ENCODE data around the gene SUCLG2.

Gene SUCLG2

GRCh38 chr3:67649681-67650080 is 4.7 kb downstream of the SUCLG2 start:
- no peak overlapping the region for H3K4me3 ChIP-seq (ENCODE audit: low read depth, low read length)
- CTCF ChIA-PET = no interaction called here
- POLR2A ChIA-PET = no interaction called here
- H3K27ac ChIP-seq (ENCODE audit: extremely low read depth, low read depth, low read length) = no peak overlapping the region
- H3K9me3 ChIP-seq (ENCODE audit: control insufficient read depth, insufficient read depth, low read depth, low read length) = no peaks in the 10 kb centered on the region
- TF ChIP-seq OSR2 (tag by site-specific recombination; IDR thresholded peaks at IDR 0.05) (no peak), ZNF473 (tag by site-specific recombination; IDR thresholded peaks at IDR 0.05) (no peak), KLF16 (tag by site-specific recombination; IDR thresholded peaks at IDR 0.05) (no peak), ZSCAN5A (tag by site-specific recombination; IDR thresholded peaks at IDR 0.05) (no peak)
- H3K4me1 ChIP-seq (ENCODE audit: control insufficient read depth, insufficient read depth, low read length) = no peaks in the 10 kb centered on the region
- no peaks in the 10 kb centered on the region for H3K36me3 ChIP-seq (ENCODE audit: control insufficient read depth in 2 of 2, insufficient read depth in 1 of 2, low read length in 2 of 2)

- ChIA-PET CTCF (no interaction called here), POLR2A (no interaction called here)
- Histone ChIP-seq H3K27ac (ENCODE audit: extremely low read depth, low read depth, low read length) (no peak overlapping the region), H3K4me3 (ENCODE audit: low read depth, low read length) (no peak overlapping the region), H3K36me3 (ENCODE audit: control insufficient read depth in 2 of 2, insufficient read depth in 1 of 2, low read length in 2 of 2) (no peaks in the 10 kb centered on the region), H3K4me1 (ENCODE audit: control insufficient read depth, insufficient read depth, low read length) (no peaks in the 10 kb centered on the region), H3K9me3 (ENCODE audit: control insufficient read depth, insufficient read depth, low read depth, low read length) (no peaks in the 10 kb centered on the region)
- no peak for TF ChIP-seq ZNF707 (tag by site-specific recombination; IDR thresholded peaks at IDR 0.05)
- no peak for TF ChIP-seq MYNN (tag by site-specific recombination; IDR thresholded peaks at IDR 0.05; ENCODE audit: borderline replicate concordance)
- TF ChIP-seq GLI2 (tag by site-specific recombination; IDR thresholded peaks at IDR 0.05; ENCODE audit: borderline replicate concordance, low read depth) = no peak
- no peak for TF ChIP-seq ZNF585B (tag by site-specific recombination; IDR thresholded peaks at IDR 0.05)
- no peak for TF ChIP-seq ZNF701 (tag by site-specific recombination; IDR thresholded peaks at IDR 0.05)
- TF ChIP-seq ZNF571 (tag by site-specific recombination; IDR thresholded peaks at IDR 0.05) = no peak
- no peak for TF ChIP-seq ZNF76 (tag by site-specific recombination; IDR thresholded peaks at IDR 0.05; ENCODE audit: borderline replicate concordance, low read depth)
- TF ChIP-seq GLIS2 (tag by site-specific recombination; IDR thresholded peaks at IDR 0.05) = no peak
- TF ChIP-seq ZNF792 (tag by site-specific recombination; IDR thresholded peaks at IDR 0.05) = no peak
- TF ChIP-seq ZNF747 (tag by site-specific recombination; IDR thresholded peaks at IDR 0.05) = no peak
- TF ChIP-seq IKZF3 (tag by site-specific recombination; IDR thresholded peaks at IDR 0.05) = no peak
- no peak for TF ChIP-seq BCL11A (tag by site-specific recombination; IDR thresholded peaks at IDR 0.05; ENCODE audit: low read depth)
- TF ChIP-seq KLF16 (tag by site-specific recombination; IDR thresholded peaks at IDR 0.05) = no peak
- TF ChIP-seq SETDB1 (IDR thresholded peaks at IDR 0.05; ENCODE audit: insufficient read length, low read length) = no peak
- TF ChIP-seq ZNF157 (tag by site-specific recombination; IDR thresholded peaks at IDR 0.05) = no peak
- TF ChIP-seq ZNF132 (tag by site-specific recombination; IDR thresholded peaks at IDR 0.05; ENCODE audit: borderline replicate concordance) = no peak
Measured at GRCh38 chr3:67648701-67649100, 5.7 kb downstream of the SUCLG2 start.

GRCh38 chr3:67648229-67648628 is 6.2 kb downstream of the SUCLG2 start:
- TF ChIP-seq WT1 (tag by site-specific recombination; IDR thresholded peaks at IDR 0.05) (peak; percentile 45; the same call in 1 of the 2 replicates), ZIC2 (tag by site-specific recombination; IDR thresholded peaks at IDR 0.05) (peak; percentile 32; the same call in 1 of the 2 replicates), ZNF449 (tag by site-specific recombination; IDR thresholded peaks at IDR 0.05) (0 out of 2 replicates have a peak, but pooled peaks have one; percentile 20), ZNF548 (tag by site-specific recombination; IDR thresholded peaks at IDR 0.05) (no peak), ZNF16 (tag by site-specific recombination; IDR thresholded peaks at IDR 0.05; ENCODE audit: low read depth) (no peak), KLF7 (tag by site-specific recombination; IDR thresholded peaks at IDR 0.05; ENCODE audit: borderline replicate concordance) (no peak), ZNF155 (tag by site-specific recombination; IDR thresholded peaks at IDR 0.05) (no peak), ZNF510 (tag by site-specific recombination; IDR thresholded peaks at IDR 0.05; ENCODE audit: insufficient replicate concordance) (no peak), ZNF362 (tag by site-specific recombination; IDR thresholded peaks at IDR 0.05) (no peak), ZFHX2 (tag by site-specific recombination; conservative IDR thresholded peaks at IDR 0.05) (no peak)
- no peaks in the 10 kb centered on the region for H3K9me3 ChIP-seq (ENCODE audit: control insufficient read depth, insufficient read depth, low read depth, low read length)
- H3K36me3 ChIP-seq (ENCODE audit: control insufficient read depth in 2 of 2, insufficient read depth in 1 of 2, low read length in 2 of 2) = no peaks in the 10 kb centered on the region
- no peak overlapping the region for H3K4me3 ChIP-seq (ENCODE audit: low read depth, low read length)
- CTCF ChIA-PET = no interaction called here
- no peak overlapping the region for H3K27ac ChIP-seq (ENCODE audit: extremely low read depth, low read depth, low read length)
- POLR2A ChIA-PET = no interaction called here
- no peaks in the 10 kb centered on the region for H3K4me1 ChIP-seq (ENCODE audit: control insufficient read depth, insufficient read depth, low read length)
